GM12878 (cell line): ENCODE results near the gene TEKT5. TPM values are rescaled to one million over a fixed set of nuclear protein-coding genes. Genes with fewer than 3 reads are reported as not detected.

Source experiments
- CBFB ChIP-seq: IDR thresholded peaks from 2 replicates; pipeline ENCODE4 v1.6.1; 2016; ENCODE audit warnings: antibody characterized with exemption, low read depth
- CREB1 ChIP-seq: IDR thresholded peaks from 2 replicates; pipeline ENCODE4 v1.6.1; 2012; ENCODE audit warnings: low read depth, mild to moderate bottlenecking, inconsistent platforms
- CREM ChIP-seq: IDR thresholded peaks from 2 replicates; pipeline ENCODE4 v1.6.1; 2014; ENCODE audit warnings: antibody characterized with exemption, low read depth
- EP300 ChIP-seq, 2 experiments: fragments of 150-350 bp in 1 of 2; IDR thresholded peaks; 2 replicates each; pipeline ENCODE4 v1.6.1; 2011 to 2012; ENCODE audit warnings: low read depth in 2 of 2, low read length in 2 of 2, borderline replicate concordance in 1 of 2, improper control_type of control experiment in 1 of 2, inconsistent platforms in 1 of 2; ENCODE audit not compliant: control insufficient read depth in 1 of 2
- ETV6 ChIP-seq, 2 experiments: fragments of 450-650 bp in 1 of 2; IDR thresholded peaks in 1 of 2; conservative IDR thresholded peaks in 1 of 2; 2 replicates each; pipeline ENCODE4 v1.6.1; 2014; ENCODE audit warnings: antibody characterized with exemption in 1 of 2, borderline replicate concordance in 1 of 2, low read depth in 1 of 2, mild to moderate bottlenecking in 1 of 2, moderate library complexity in 1 of 2
- JUNB ChIP-seq: IDR thresholded peaks from 2 replicates; pipeline ENCODE4 v1.6.1; 2016; ENCODE audit warnings: antibody characterized with exemption, mild to moderate bottlenecking
- KLF5 ChIP-seq: fragments of 450-650 bp; IDR thresholded peaks from 2 replicates; pipeline ENCODE4 v1.6.1; 2014; ENCODE audit warnings: mild to moderate bottlenecking; ENCODE audit not compliant: partially characterized antibody
- MEF2A ChIP-seq: IDR thresholded peaks from 2 replicates; pipeline ENCODE4 v1.6.1; 2011; ENCODE audit warnings: low read depth, mild to moderate bottlenecking, low read length, moderate library complexity; ENCODE audit not compliant: insufficient read depth
- MEF2B ChIP-seq: fragments of 450-650 bp; IDR thresholded peaks from 2 replicates; pipeline ENCODE4 v1.6.1; 2018; ENCODE audit warnings: mild to moderate bottlenecking, moderate library complexity; ENCODE audit not compliant: partially characterized antibody, poor library complexity, severe bottlenecking
- MTA3 ChIP-seq: IDR thresholded peaks from 2 replicates; pipeline ENCODE4 v1.6.1; 2012; ENCODE audit warnings: low read length, inconsistent platforms, borderline replicate concordance
- NFYB ChIP-seq: IDR thresholded peaks from 2 replicates; pipeline ENCODE4 v1.6.1; 2011; ENCODE audit warnings: low read depth, mild to moderate bottlenecking, low read length, improper control_type of control experiment, moderate library complexity; ENCODE audit not compliant: insufficient read depth
- PAX8 ChIP-seq: fragments of 450-650 bp; IDR thresholded peaks from 2 replicates; pipeline ENCODE4 v1.6.1; 2017; ENCODE audit warnings: mild to moderate bottlenecking, moderate library complexity
- RBBP5 ChIP-seq: fragments of 200-600 bp; sonication (generic); conservative IDR thresholded peaks from 2 replicates; pipeline ENCODE4 v1.6.1; 2016
- SREBF1 ChIP-seq: IDR thresholded peaks from 2 replicates; pipeline ENCODE4 v1.6.1; 2012; ENCODE audit warnings: mild to moderate bottlenecking, low read length
- TCF12 ChIP-seq: IDR thresholded peaks from 2 replicates; pipeline ENCODE4 v1.6.1; 2011; ENCODE audit warnings: low read depth, mild to moderate bottlenecking, low read length
- polyA plus RNA-seq, 11 experiments: library from polyadenylated mRNA; depleted of rRNA in 4 of 11; unstranded in 6 of 11; stranded (reverse) in 5 of 11; fragments of >200 nt; fragmentation: Nextera tagmentation in 4 of 11; fragmentation: Illumina TruSeq in 1 of 11; extraction: Ambion mirVana in 4 of 11; extraction: Trizol in 1 of 11; gene quantifications; 1 replicate in 1 of 11; 2 replicates in 10 of 11; pipeline versions ENCODE4 v1.2.1 to v1.2.3, GENCODE V29; 2011 to 2016; ENCODE audit warnings: inconsistent platforms in 2 of 11, missing spikeins in 2 of 11, low read depth in 1 of 11
- total RNA-seq, 4 experiments: library from RNA; depleted of rRNA in 3 of 4; stranded (reverse); fragments of >200 nt in 3 of 4; fragmentation: Illumina TruSeq in 1 of 4; extraction: Trizol in 1 of 4; gene quantifications; 2 replicates each; pipeline versions ENCODE4 v1.2.1 to v1.2.3, GENCODE V29; 2013 to 2021
- TF ChIP-seq, protein P1 (sequence below): IDR thresholded peaks from 2 replicates; pipeline ENCODE4 v1.6.1; 2011; ENCODE audit warnings: borderline replicate concordance, low read depth, mild to moderate bottlenecking, moderate library complexity, low read length; ENCODE audit not compliant: insufficient read depth, poor library complexity, severe bottlenecking
- TF ChIP-seq, protein P2 (sequence below): IDR thresholded peaks from 2 replicates; pipeline ENCODE4 v1.6.1; 2011; ENCODE audit warnings: mild to moderate bottlenecking, low read depth, low read length, moderate library complexity; ENCODE audit not compliant: insufficient replicate concordance
- TF ChIP-seq, protein P3 (sequence below): fragments of 450-650 bp; conservative IDR thresholded peaks from 2 replicates; pipeline ENCODE4 v1.6.1; 2017; ENCODE audit warnings: mild to moderate bottlenecking, moderate library complexity
- TF ChIP-seq, protein P4 (sequence below): IDR thresholded peaks from 2 replicates; pipeline ENCODE4 v1.6.1; 2012; ENCODE audit warnings: mild to moderate bottlenecking, low read depth, low read length
- TF ChIP-seq, protein P5 (sequence below): IDR thresholded peaks from 2 replicates; pipeline ENCODE4 v1.6.1; 2011; ENCODE audit warnings: borderline replicate concordance, low read depth, mild to moderate bottlenecking, moderate library complexity, mixed read lengths, low read length; ENCODE audit not compliant: insufficient read depth; ENCODE audit errors: extremely low read length

TEKT5 gene
- total and polyA plus RNA-seq, 10 of the 15 experiments (the other 5 are each of a cell fraction or from before 2014, with no cell fraction given): 0.19 to 2.2 (median 0.68) TPM; not detected in 1

DNA sequence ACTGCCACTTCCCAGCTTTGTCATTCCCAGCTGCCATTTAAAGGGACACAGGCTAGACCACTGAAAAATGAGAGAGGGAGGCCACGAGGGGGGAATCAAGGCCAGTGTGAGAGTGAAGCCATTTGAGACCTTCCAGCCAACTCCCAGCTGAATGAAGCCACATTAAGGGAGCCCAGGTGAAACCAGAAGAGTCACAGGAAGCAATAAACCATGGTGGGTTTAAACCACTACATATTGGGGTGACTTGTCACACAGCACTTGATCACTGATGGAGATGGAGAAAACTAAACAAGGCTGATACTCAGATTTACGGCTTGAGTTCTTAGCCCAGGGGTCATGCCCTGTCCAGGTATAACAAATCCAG is 46.1 kb upstream of the TEKT5 start (continued):
- TF ChIP-seq, protein P1, sequence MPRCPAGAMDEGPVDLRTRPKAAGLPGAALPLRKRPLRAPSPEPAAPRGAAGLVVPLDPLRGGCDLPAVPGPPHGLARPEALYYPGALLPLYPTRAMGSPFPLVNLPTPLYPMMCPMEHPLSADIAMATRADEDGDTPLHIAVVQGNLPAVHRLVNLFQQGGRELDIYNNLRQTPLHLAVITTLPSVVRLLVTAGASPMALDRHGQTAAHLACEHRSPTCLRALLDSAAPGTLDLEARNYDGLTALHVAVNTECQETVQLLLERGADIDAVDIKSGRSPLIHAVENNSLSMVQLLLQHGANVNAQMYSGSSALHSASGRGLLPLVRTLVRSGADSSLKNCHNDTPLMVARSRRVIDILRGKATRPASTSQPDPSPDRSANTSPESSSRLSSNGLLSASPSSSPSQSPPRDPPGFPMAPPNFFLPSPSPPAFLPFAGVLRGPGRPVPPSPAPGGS: no peak
- TF ChIP-seq CBFB (peak; percentile 61; the same call in 1 of the 2 replicates), MEF2A (no peak), KLF5 (no peak), JUNB (peak; percentile 31), CREB1 (0 out of 2 replicates have a peak, but pooled peaks have one; percentile 10), ETV6 (conservative IDR thresholded peaks at IDR 0.05 in 1 of 2, IDR thresholded peaks at IDR 0.05 in 1 of 2; ENCODE audit: borderline replicate concordance in 1 of 2, low read depth in 1 of 2) (peak in 1 of 2 experiments; percentile 52; a peak in 1 of 4 replicates), EP300 (IDR thresholded peaks at IDR 0.05; ENCODE audit: borderline replicate concordance in 1 of 2, control insufficient read depth in 1 of 2, low read depth in 2 of 2, low read length in 2 of 2) (peak in 1 of 2 experiments; percentile 48; a peak in 1 of 4 replicates), NFYB (no peak), SREBF1 (no peak), TCF12 (no peak), RBBP5 (no peak), CREM (peak; percentile 61; the same call in 1 of the 2 replicates), MEF2B (no peak), PAX8 (no peak), MTA3 (peak; percentile 86; the same call in 1 of the 2 replicates)
- TF ChIP-seq, protein P2, sequence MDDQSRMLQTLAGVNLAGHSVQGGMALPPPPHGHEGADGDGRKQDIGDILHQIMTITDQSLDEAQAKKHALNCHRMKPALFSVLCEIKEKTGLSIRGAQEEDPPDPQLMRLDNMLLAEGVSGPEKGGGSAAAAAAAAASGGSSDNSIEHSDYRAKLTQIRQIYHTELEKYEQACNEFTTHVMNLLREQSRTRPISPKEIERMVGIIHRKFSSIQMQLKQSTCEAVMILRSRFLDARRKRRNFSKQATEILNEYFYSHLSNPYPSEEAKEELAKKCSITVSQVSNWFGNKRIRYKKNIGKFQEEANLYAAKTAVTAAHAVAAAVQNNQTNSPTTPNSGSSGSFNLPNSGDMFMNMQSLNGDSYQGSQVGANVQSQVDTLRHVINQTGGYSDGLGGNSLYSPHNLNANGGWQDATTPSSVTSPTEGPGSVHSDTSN: no peak
- TF ChIP-seq, protein P3, sequence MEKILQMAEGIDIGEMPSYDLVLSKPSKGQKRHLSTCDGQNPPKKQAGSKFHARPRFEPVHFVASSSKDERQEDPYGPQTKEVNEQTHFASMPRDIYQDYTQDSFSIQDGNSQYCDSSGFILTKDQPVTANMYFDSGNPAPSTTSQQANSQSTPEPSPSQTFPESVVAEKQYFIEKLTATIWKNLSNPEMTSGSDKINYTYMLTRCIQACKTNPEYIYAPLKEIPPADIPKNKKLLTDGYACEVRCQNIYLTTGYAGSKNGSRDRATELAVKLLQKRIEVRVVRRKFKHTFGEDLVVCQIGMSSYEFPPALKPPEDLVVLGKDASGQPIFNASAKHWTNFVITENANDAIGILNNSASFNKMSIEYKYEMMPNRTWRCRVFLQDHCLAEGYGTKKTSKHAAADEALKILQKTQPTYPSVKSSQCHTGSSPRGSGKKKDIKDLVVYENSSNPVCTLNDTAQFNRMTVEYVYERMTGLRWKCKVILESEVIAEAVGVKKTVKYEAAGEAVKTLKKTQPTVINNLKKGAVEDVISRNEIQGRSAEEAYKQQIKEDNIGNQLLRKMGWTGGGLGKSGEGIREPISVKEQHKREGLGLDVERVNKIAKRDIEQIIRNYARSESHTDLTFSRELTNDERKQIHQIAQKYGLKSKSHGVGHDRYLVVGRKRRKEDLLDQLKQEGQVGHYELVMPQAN: no peak
- TF ChIP-seq, protein P4, sequence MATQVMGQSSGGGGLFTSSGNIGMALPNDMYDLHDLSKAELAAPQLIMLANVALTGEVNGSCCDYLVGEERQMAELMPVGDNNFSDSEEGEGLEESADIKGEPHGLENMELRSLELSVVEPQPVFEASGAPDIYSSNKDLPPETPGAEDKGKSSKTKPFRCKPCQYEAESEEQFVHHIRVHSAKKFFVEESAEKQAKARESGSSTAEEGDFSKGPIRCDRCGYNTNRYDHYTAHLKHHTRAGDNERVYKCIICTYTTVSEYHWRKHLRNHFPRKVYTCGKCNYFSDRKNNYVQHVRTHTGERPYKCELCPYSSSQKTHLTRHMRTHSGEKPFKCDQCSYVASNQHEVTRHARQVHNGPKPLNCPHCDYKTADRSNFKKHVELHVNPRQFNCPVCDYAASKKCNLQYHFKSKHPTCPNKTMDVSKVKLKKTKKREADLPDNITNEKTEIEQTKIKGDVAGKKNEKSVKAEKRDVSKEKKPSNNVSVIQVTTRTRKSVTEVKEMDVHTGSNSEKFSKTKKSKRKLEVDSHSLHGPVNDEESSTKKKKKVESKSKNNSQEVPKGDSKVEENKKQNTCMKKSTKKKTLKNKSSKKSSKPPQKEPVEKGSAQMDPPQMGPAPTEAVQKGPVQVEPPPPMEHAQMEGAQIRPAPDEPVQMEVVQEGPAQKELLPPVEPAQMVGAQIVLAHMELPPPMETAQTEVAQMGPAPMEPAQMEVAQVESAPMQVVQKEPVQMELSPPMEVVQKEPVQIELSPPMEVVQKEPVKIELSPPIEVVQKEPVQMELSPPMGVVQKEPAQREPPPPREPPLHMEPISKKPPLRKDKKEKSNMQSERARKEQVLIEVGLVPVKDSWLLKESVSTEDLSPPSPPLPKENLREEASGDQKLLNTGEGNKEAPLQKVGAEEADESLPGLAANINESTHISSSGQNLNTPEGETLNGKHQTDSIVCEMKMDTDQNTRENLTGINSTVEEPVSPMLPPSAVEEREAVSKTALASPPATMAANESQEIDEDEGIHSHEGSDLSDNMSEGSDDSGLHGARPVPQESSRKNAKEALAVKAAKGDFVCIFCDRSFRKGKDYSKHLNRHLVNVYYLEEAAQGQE: 0 out of 2 replicates have a peak, but pooled peaks have one; percentile 12
- TF ChIP-seq, protein P5, sequence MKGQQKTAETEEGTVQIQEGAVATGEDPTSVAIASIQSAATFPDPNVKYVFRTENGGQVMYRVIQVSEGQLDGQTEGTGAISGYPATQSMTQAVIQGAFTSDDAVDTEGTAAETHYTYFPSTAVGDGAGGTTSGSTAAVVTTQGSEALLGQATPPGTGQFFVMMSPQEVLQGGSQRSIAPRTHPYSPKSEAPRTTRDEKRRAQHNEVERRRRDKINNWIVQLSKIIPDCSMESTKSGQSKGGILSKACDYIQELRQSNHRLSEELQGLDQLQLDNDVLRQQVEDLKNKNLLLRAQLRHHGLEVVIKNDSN: no peak
